ENCODE results near the gene MRPL1.

DNA sequence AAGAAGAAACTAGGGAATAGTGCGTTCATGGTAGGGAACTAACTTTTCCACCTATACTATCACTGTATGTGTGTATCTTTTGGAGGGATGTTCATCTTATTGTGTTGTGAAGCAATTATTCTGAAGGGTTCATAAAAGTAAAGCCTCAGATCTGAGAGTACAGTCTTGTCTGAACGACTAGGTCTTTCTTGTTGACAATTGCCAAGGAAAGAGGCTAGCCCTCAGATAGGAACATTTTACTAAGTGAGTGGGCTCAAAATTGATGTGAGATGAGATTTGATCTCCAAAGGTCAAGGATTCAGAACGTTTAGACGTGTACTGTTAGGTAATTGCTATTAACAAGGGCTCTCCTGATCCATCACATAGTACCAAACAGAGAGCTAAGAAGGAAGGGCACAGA lies 28.2 kb upstream of the MRPL1 start:
- TF ChIP-seq EZH2 (IDR thresholded peaks at IDR 0.05; ENCODE audit: insufficient read depth, poor library complexity, severe bottlenecking) (no peak), EZH2phosphoT487 (IDR thresholded peaks at IDR 0.05; ENCODE audit: insufficient read depth, low read depth) (no peak)
